Measurements from ENCODE around the gene DMRTB1. TPM values are rescaled to one million over a fixed set of nuclear protein-coding genes. Genes with fewer than 3 reads are reported as not detected.

Gene DMRTB1
- polyA plus RNA-seq, 3 donors, result not detected

GRCh38 chr1:53447413-53447812 is 11.8 kb upstream of the DMRTB1 start:
- Mint-ChIP-seq H3K36me3 (no peaks in the 10 kb centered on the region), H3K4me1 (no peaks in the 10 kb centered on the region), H3K27ac (no peak overlapping the region), H3K9me3 (no peaks in the 10 kb centered on the region), H3K27me3 (ENCODE audit: low read depth in 3 of 3) (peaks cover 2 to 4% (median 2%) of the 10 kb centered on the region in 3 donors), H3K4me3 (no peak overlapping the region)
- H3K79me2 ChIP-seq (ENCODE audit: insufficient read depth, low read length), result no peaks in the 10 kb centered on the region
- H3K9me3 ChIP-seq (replicated peaks in 1 of 2; ENCODE audit: control insufficient read depth in 1 of 2, insufficient read depth in 1 of 2, low read length in 2 of 2), result no peaks in the 10 kb centered on the region
- no peak overlapping the region for H3K27ac ChIP-seq (ENCODE audit: low read depth in 1 of 2, low read length in 2 of 2)
- H3K9ac ChIP-seq (ENCODE audit: insufficient read depth, low read length, poor library complexity, severe bottlenecking), result no peak overlapping the region
- H3K36me3 ChIP-seq (replicated peaks in 1 of 2; ENCODE audit: control insufficient read depth in 1 of 2, insufficient read depth in 2 of 2, low read length in 2 of 2), result no peaks in the 10 kb centered on the region
- 89% methylated on average over 4 of the region's 4 CpGs for WGBS (ENCODE audit: insufficient coverage)
- no peaks in the 10 kb centered on the region for H3K27me3 ChIP-seq (ENCODE audit: control insufficient read depth in 2 of 2, insufficient read depth in 2 of 2, low read length in 2 of 2)
- no peak overlapping the region for H3K4me3 ChIP-seq (replicated peaks in 1 of 3; ENCODE audit: low read depth in 2 of 3, low read length in 3 of 3)
- intact Hi-C loops (cut with micrococcal nuclease), result no loop called here
- DNase-seq, result no peak
- TF ChIP-seq CTCF (IDR thresholded peaks at IDR 0.05), result no peak
- no peak overlapping the region for H3K4me2 ChIP-seq (replicated peaks; ENCODE audit: extremely low read depth, low read length, poor library complexity, severe bottlenecking)
- H3K4me1 ChIP-seq (ENCODE audit: control insufficient read depth in 1 of 2, insufficient read depth in 2 of 2, low read length in 2 of 2), result no peaks in the 10 kb centered on the region
- no peak overlapping the region for H2AFZ ChIP-seq (ENCODE audit: insufficient read depth, low read depth, low read length, poor library complexity, severe bottlenecking)
- no peaks in the 10 kb centered on the region for H4K20me1 ChIP-seq (ENCODE audit: insufficient read depth, low read length)

GRCh38 chr1:53448241-53448841 is 10.9 kb upstream of the DMRTB1 start:
- Mint-ChIP-seq H3K9me3 (no peaks in the 10 kb centered on the region), H3K27me3 (ENCODE audit: low read depth in 3 of 3) (peaks cover 2 to 4% (median 4%) of the 10 kb centered on the region in 3 donors), H3K4me3 (no peak overlapping the region), H3K27ac (no peak overlapping the region), H3K4me1 (no peaks in the 10 kb centered on the region), H3K36me3 (no peaks in the 10 kb centered on the region)
- H3K27me3 ChIP-seq (ENCODE audit: control insufficient read depth in 2 of 2, insufficient read depth in 2 of 2, low read length in 2 of 2), result no peaks in the 10 kb centered on the region
- no peak overlapping the region for H2AFZ ChIP-seq (ENCODE audit: insufficient read depth, low read depth, low read length, poor library complexity, severe bottlenecking)
- TF ChIP-seq CTCF (IDR thresholded peaks at IDR 0.05), result no peak
- no peaks in the 10 kb centered on the region for H3K4me1 ChIP-seq (ENCODE audit: control insufficient read depth in 1 of 2, insufficient read depth in 2 of 2, low read length in 2 of 2)
- H3K79me2 ChIP-seq (ENCODE audit: insufficient read depth, low read length), result no peaks in the 10 kb centered on the region
- no CpG with 5 or more reads among the region's 2 CpGs for WGBS (ENCODE audit: insufficient coverage)
- intact Hi-C loops (cut with micrococcal nuclease), result no loop called here
- H3K4me2 ChIP-seq (replicated peaks; ENCODE audit: extremely low read depth, low read length, poor library complexity, severe bottlenecking), result no peak overlapping the region
- no peaks in the 10 kb centered on the region for H4K20me1 ChIP-seq (ENCODE audit: insufficient read depth, low read length)
- H3K4me3 ChIP-seq (replicated peaks in 1 of 3; ENCODE audit: low read depth in 2 of 3, low read length in 3 of 3), result no peak overlapping the region
- no peak overlapping the region for H3K27ac ChIP-seq (ENCODE audit: low read depth in 1 of 2, low read length in 2 of 2)
- no peaks in the 10 kb centered on the region for H3K9me3 ChIP-seq (replicated peaks in 1 of 2; ENCODE audit: control insufficient read depth in 1 of 2, insufficient read depth in 1 of 2, low read length in 2 of 2)
- H3K36me3 ChIP-seq (replicated peaks in 1 of 2; ENCODE audit: control insufficient read depth in 1 of 2, insufficient read depth in 2 of 2, low read length in 2 of 2), result no peaks in the 10 kb centered on the region
- DNase-seq, result no peak
- H3K9ac ChIP-seq (ENCODE audit: insufficient read depth, low read length, poor library complexity, severe bottlenecking), result no peak overlapping the region
